HG03175 (cell line): ENCODE measurements around the gene FYN.
"Not testable (repeated sequence)": the region's sequence is repeated elsewhere in the genome, so short reads cannot be mapped to it uniquely, and the experiment has no call there.

Source experiments
- ATAC-seq: cut with Tn5 transposase; IDR thresholded peaks from one replicate; pipeline ENCODE4 v1.9.1; 2021; ENCODE audit warnings: mild to moderate bottlenecking, moderate library complexity; ENCODE audit not compliant: unreplicated experiment

The FYN gene

DNA sequence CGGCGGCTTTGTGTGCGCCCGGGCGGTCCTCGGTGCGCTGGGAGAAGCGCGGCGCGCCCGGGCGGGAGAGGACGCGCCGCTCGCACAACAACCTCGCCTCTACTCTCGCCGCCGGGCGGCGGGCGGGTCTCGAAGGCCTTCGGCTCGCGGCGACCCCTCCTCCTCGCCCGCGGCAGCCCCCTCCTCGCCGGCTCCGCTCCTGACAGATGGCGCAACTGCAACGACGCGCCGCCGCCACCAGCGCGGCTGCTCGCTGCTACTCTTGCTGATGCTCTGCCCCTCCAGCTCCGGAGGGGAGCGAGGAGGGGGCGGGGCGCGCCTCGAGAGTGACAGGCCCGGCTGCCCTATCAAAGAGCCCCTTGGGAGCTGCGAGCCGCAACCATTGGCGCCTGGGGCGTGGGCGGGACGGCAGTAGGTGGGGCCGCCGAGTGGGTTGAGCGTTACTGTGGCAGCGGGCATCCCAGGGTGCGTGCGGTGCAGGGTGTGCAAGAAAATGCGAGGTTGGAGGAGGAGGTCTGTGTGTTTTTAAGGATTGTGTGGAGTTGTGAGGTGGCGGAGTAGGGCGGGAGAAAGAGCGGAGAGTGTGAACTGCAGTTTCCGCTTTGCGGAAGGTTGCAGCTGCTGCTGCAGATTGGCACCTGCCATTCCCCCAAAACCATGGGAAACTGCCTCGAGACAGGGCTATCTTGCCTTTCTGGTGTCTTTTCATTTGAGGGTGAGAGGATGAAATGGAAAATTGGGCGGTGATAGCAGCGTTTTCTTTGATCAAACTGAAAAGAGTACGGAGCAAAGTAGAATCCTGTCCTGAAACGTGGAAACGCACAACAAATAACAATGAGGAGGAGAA, at the start of gene FYN:
Gene FYN (minus strand): TSS at position 275 of the 847 bp plus-strand sequence. CDS start 153,401 bp downstream, outside the sequence.
- ATAC-seq: peak; percentile 97

DNA sequence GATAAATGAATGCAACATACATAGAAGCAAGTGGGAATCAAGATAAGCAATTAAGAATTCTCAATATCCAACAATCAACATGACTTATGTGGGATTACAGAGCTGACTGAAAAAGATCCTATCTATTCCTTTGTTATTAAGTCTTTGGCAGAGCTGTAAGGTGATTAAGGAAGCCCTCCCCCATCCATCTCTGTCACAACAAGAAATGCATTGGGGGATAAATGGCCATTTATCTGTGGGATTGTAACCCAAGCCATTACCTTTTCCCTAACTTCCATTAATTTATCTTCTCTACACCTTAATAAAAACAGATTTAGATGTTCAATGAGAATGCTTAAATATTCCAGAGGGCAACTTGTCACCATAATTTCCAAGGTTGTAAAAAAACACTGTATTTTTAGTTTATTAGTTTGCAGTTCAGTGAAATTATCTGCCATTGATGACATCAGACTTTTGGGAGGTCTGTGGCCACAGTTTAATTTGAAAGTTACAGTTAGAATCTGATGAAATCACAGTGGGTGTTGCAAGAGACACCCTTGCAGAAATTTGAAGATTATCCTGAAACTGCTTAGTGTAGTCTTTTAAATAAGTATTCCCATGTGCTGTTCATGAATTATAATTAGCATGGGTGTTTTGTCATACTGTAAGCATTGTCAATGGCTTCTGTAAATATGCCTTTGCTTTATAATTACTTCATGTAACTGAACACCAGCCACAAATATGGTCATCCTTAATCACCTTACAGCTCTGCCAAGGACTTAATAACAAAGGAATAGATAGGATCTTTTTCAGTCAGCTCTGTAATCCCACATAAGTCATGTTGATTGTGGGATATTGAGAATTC, 49.4 kb upstream of the FYN start:
- ATAC-seq: no peak

DNA sequence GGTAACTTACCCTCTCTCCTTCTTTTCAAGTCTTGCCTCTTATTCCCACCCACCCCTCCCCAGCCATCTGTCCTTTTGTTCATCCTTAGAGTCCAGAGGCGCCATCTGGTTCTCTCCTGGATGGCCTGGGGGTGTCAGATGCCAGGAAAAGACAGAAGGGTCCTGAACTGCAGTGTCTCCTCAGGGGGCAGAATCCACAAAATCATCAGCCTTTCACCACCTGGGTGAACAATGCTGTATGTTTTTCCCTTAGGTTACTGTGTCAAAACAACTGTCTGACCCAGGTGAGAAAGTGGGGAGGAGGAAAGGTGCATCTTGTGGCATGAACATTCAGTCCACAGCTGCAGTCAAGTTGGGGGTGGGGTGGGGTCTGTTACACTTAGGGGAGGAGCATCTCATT, 47.9 kb upstream of the FYN start:
- ATAC-seq: no peak

DNA sequence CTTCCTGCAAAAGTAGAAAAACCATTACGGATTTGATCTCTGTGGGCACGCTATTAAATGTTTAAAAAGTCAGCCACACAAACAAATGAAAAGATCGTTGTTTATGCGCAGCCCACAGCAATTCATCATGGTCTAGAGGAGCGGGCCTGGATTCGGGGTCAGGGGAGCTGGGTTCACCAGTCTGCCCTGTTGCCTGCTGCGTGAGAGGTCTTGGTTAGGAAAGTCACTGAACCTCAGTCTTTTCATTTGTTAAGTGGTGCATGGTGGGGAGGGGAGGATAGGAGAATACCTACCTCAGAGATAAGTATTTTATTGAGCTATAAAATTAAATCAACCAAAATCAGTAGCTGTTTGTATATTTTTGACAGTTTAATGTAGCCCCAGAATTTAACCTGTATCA, 47.3 kb upstream of the FYN start:
- no peak for ATAC-seq

- no peak for ATAC-seq
These were observed 45.6 kb upstream of the FYN start for GRCh38 chr6:111918825-111919224.

DNA sequence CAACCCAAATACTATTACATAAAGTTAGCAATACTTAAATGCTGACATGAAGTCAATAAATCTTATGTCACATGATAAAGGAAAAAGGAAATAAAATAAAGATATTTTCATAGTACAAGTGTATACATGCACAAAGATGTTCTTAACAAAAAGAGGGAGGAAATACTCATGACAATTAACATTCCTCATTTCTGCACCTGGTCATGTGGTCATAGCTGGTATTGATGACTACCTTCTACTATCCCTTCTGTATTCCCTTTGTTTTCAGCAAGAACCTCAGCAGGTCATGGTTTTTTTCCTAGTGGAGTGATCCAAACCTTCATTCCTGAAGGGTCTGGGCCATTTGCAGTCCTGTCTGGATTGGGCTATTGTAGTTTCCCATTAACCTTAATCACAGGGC, 43.5 kb upstream of the FYN start:
- ATAC-seq: no peak

DNA sequence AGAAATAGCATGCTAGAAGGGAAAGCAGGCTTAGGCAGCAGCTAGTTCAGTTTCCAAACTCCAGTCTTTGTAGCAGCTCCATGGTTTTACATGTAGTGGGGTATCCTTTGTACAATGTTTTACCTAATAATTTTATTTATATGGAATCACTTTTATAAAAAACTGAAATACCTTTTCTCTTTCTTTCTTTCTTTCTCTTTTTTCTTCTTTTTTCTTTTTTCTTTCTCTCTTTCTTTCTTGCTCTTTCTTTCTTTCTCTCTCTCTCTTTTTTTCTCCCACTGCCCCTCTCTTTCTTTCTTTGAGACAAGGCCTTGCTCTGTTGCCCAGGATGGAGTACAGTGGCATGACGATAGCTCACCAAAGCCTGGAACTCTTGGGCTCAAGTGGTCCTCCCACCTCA, 41.4 kb upstream of the FYN start:
- ATAC-seq: no peak

GRCh38 chr6:111912904-111913303, 39.7 kb upstream of the FYN start:
- ATAC-seq: no peak

GRCh38 chr6:111911428-111911827, 38.2 kb upstream of the FYN start:
- ATAC-seq: no peak

- ATAC-seq: no peak
These were observed 36.0 kb upstream of the FYN start for GRCh38 chr6:111909238-111909637.

GRCh38 chr6:111908365-111908764, 35.1 kb upstream of the FYN start:
- ATAC-seq: not testable (repeated sequence)

- ATAC-seq: no peak
These were observed 27.5 kb upstream of the FYN start for GRCh38 chr6:111900735-111901134.

- no peak for ATAC-seq
These were observed 26.3 kb upstream of the FYN start for GRCh38 chr6:111899531-111899930.

- ATAC-seq: no peak
These were observed 25.2 kb upstream of the FYN start for GRCh38 chr6:111898452-111898851.

- ATAC-seq: no peak
These were observed 21.7 kb upstream of the FYN start for GRCh38 chr6:111894951-111895350.

- ATAC-seq: no peak
These were observed 21.0 kb upstream of the FYN start for GRCh38 chr6:111894272-111894671.

GRCh38 chr6:111892431-111892830, 19.2 kb upstream of the FYN start:
- ATAC-seq: no peak

GRCh38 chr6:111890988-111891387, 17.7 kb upstream of the FYN start:
- no peak for ATAC-seq

DNA sequence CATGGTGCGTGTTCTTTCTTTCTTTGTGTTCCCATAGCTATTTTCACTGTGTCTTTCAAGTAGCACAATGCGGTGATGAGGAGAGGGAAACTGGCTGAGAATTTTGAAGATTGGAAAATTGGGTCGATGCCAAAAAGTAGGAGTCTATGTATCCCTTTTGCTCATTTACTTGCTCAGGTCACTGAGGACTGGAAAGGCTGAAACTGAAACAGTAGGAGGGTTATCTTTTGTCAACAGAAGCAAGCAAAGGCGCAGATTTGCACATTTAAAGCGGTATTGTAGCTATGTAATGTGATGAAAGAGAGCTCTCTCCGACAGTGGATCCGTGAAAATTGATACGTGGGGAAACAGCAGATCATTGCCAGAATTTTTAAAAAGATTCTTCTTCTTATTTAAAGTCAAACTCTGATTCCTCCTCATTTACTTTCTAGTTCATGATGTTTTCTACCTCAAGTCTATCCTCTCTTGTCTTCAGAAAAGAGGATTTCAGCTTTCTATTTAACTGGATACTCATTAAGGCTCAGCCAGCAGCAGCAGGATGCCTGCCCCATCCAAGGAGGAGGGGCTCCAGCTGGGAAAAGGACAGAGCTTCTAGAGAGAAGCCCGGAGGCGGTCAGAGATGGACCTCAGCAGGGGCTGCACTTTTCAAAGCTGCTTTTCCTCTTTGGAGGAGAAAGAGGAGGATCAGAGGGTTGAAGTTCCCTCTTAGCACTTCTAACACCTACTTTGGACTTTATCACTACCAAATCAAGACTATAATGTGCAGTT, 15.9 kb upstream of the FYN start:
- no peak for ATAC-seq

DNA sequence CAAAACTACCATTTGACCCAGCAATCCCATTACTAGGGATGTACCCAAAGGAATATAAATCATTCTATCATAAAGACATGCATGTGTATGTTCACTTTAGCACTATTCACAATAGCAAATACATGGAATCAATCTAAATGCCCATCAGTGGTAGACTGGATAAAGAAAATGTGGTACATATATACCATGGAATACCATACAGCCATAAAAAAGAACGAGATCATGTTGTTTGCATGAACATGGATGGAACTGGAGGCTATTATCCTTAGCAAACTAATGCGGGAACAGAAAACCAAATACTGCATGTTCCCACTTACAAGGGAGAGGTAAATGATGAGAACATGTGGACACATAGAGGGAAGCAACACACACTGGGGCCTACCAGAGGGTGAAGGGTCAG, 13.5 kb upstream of the FYN start:
- ATAC-seq: not testable (repeated sequence)

DNA sequence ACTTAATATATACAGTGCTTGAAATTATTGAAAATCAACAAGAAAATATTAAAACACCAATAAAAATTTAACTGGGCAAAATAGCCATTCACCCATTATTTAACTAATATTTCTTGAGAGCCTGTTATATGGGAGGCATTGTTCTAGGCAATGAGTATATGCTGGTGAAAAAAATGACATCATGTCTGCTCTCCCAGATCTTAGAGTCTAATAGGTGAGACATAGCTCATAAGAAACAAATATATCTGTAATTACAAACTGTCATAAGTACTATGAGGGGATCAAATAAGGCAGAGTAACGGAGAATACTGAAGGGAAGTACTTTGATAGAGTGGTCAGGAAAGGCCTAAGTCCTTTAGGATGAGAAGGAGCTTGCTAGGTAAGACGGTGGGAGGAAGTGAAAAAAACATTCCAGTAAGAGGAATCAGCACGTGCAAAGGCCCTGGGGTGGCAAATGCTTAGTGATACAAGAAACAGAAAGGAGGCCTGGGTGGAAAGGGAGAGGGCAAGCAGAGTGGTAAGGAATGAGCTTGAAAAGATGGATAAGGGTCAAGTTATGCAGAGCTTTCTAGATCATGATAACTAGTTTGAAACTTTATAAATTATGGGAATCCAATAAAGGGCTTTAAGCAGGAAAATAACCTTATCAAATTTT, 12.2 kb upstream of the FYN start:
- ATAC-seq: no peak
